HCT116 (cell line): Measurements from ENCODE around the gene IPO11. TPM values are rescaled to one million over a fixed set of nuclear protein-coding genes. Genes with fewer than 3 reads are reported as not detected.

Experiments used
- ATAC-seq: fragments of 200-7000 bp; cut with Tn5 transposase; 2 replicates; pipeline ENCODE4 v1.9.1; 2020; ENCODE audit warnings: mild to moderate bottlenecking, moderate library complexity
- BruUV-seq: library from RNA; stranded (reverse); fragments of 400-500 nt; replicated peaks from 2 replicates; lab custom pipeline; 2021; lab: Mats Ljungman, UMichigan
- CTCF ChIA-PET: fragments of 300-600 bp; sonication (Branson Sonifier 250); formaldehyde crosslinking; loops from one replicate; lab custom pipeline; 2021; ENCODE audit warnings: antibody characterized with exemption; lab: Charles Lee
- POLR2A ChIA-PET: fragments of 300-600, 350-600 bp; sonication (Branson Sonifier 250); formaldehyde crosslinking; loops from one replicate; lab custom pipeline; 2021; ENCODE audit warnings: antibody characterized with exemption; lab: Charles Lee
- RAD21 ChIA-PET, 2 experiments: fragments of 300-600 bp; sonication (Branson Sonifier 250); formaldehyde crosslinking; loops; one replicate each; lab custom pipeline; 2023; ENCODE audit warnings: low total read pairs in 2 of 2; ENCODE audit not compliant: uncharacterized antibody in 2 of 2, unreplicated experiment in 2 of 2, low non-redundant PET in 1 of 2; lab: Charles Lee
- DNase-seq: peaks from one replicate; pipeline ENCODE4 v3.0.0-alpha.2; 2010; ENCODE audit warnings: low read depth, low spot score
- H2AFZ ChIP-seq: fragments of 200-600 bp; shearing (Covaris generic), sonication (generic); 2 replicates; pipeline ENCODE4 v1.6.1; 2017; ENCODE audit warnings: low read depth, mixed run types, mixed read lengths, antibody characterized with exemption, low read length; ENCODE audit not compliant: poor library complexity, severe bottlenecking
- H3K27ac ChIP-seq: 2 replicates; pipeline ENCODE4 v1.5.1; 2012; ENCODE audit warnings: low read depth, low read length
- H3K27me3 ChIP-seq: fragments of 200-600 bp; sonication (generic); 2 replicates; pipeline ENCODE4 v1.6.1; 2016; ENCODE audit warnings: mixed run types, low read length, mixed read lengths; ENCODE audit not compliant: insufficient read depth
- H3K36me3 ChIP-seq, 2 experiments: fragments of 200-500 bp in 1 of 2; fragments of 200-600 bp in 1 of 2; sonication (Bioruptor generic) in 1 of 2; sonication (generic) in 1 of 2; 2 replicates each; pipeline versions ENCODE4 v1.5.1 to v1.6.1; 2014 to 2016; ENCODE audit warnings: low read length in 2 of 2, inconsistent platforms in 1 of 2, mixed read lengths in 1 of 2, mixed run types in 1 of 2; ENCODE audit not compliant: insufficient read depth in 2 of 2, control insufficient read depth in 1 of 2
- H3K4me1 ChIP-seq, 2 experiments: fragments of 200-600 bp in 1 of 2; sonication (generic) in 1 of 2; 2 replicates each; pipeline versions ENCODE4 v1.5.1 to v1.6.1; 2012 to 2017; ENCODE audit warnings: low read length in 2 of 2, inconsistent platforms in 1 of 2, mild to moderate bottlenecking in 1 of 2, mixed read lengths in 1 of 2, mixed run types in 1 of 2, moderate library complexity in 1 of 2; ENCODE audit not compliant: insufficient read depth in 2 of 2, control insufficient read depth in 1 of 2
- H3K4me2 ChIP-seq: fragments of 200-600 bp; sonication (generic); 2 replicates; pipeline ENCODE4 v1.6.1; 2017; ENCODE audit warnings: mixed run types, low read length, mixed read lengths
- H3K4me3 ChIP-seq, 2 experiments: fragments of 200-600 bp in 1 of 2; sonication (generic) in 1 of 2; replicated peaks in 1 of 2; 2 replicates each; pipeline ENCODE4 v1.5.1; 2011 to 2016; ENCODE audit warnings: low read length in 2 of 2, control low read depth in 1 of 2, low read depth in 1 of 2, mild to moderate bottlenecking in 1 of 2, mixed read lengths in 1 of 2, mixed run types in 1 of 2
- H3K79me2 ChIP-seq: fragments of 200-600 bp; sonication (generic); 2 replicates; pipeline ENCODE4 v1.6.1; 2017; ENCODE audit warnings: mild to moderate bottlenecking, mixed run types, low read length, moderate library complexity, mixed read lengths; ENCODE audit not compliant: insufficient read depth
- H3K9ac ChIP-seq: fragments of 200-600 bp; sonication (generic); 2 replicates; pipeline ENCODE4 v1.6.1; 2016; ENCODE audit warnings: low read length, mixed read lengths
- H3K9me2 ChIP-seq: fragments of 200-600 bp; sonication (generic), shearing (Covaris generic); 2 replicates; pipeline ENCODE4 v1.6.1; 2017; ENCODE audit warnings: mixed run types, mild to moderate bottlenecking, moderate library complexity; ENCODE audit not compliant: insufficient read depth
- H3K9me3 ChIP-seq, 2 experiments: fragments of 200-500 bp in 1 of 2; fragments of 200-600 bp in 1 of 2; sonication (Bioruptor generic) in 1 of 2; sonication (generic) in 1 of 2; 2 replicates each; pipeline ENCODE4 v1.6.1; 2014 to 2017; ENCODE audit warnings: low read length in 2 of 2, mixed read lengths in 2 of 2, inconsistent platforms in 1 of 2, low read depth in 1 of 2, mild to moderate bottlenecking in 1 of 2, mixed run types in 1 of 2, moderate library complexity in 1 of 2; ENCODE audit not compliant: control insufficient read depth in 1 of 2, insufficient read depth in 1 of 2
- H4K20me1 ChIP-seq: fragments of 200-600 bp; sonication (generic), shearing (Covaris generic); 2 replicates; pipeline ENCODE4 v1.6.1; 2017; ENCODE audit warnings: mixed run types, mild to moderate bottlenecking, moderate library complexity; ENCODE audit not compliant: insufficient read depth
- CEBPB ChIP-seq: IDR thresholded peaks from 2 replicates; pipeline ENCODE4 v1.6.1; 2012; ENCODE audit warnings: low read depth
- EGR1 ChIP-seq: IDR thresholded peaks from 2 replicates; pipeline ENCODE4 v1.6.1; 2012; ENCODE audit warnings: low read depth
- ELF1 ChIP-seq: IDR thresholded peaks from 2 replicates; pipeline ENCODE4 v1.6.1; 2012; ENCODE audit warnings: low read depth, borderline replicate concordance
- POLR2AphosphoS5 ChIP-seq: IDR thresholded peaks from 2 replicates; pipeline ENCODE4 v1.6.1; 2011; ENCODE audit warnings: mild to moderate bottlenecking, low read depth, low read length, moderate library complexity
- RAD21 ChIP-seq: IDR thresholded peaks from 2 replicates; pipeline ENCODE4 v1.6.1; 2012; ENCODE audit warnings: low read depth, mild to moderate bottlenecking
- SIN3A ChIP-seq: IDR thresholded peaks from 2 replicates; pipeline ENCODE4 v1.6.1; 2012; ENCODE audit warnings: low read depth
- SP1 ChIP-seq: IDR thresholded peaks from 2 replicates; pipeline ENCODE4 v1.6.1; 2012; ENCODE audit warnings: low read depth
- intact Hi-C: fragments of 100-400 bp; cut with micrococcal nuclease; formaldehyde crosslinking; loops from 2 replicates; pipeline ENCODE4 v1.10.0; 2022
- total RNA-seq: library from RNA; stranded (reverse); gene quantifications from one replicate; pipeline ENCODE4 v1.2.1, GENCODE V29; 2021; ENCODE audit not compliant: unreplicated experiment
- TF ChIP-seq, protein P1 (sequence below): IDR thresholded peaks from 2 replicates; pipeline ENCODE4 v1.6.1; 2011; ENCODE audit warnings: mild to moderate bottlenecking, low read length, moderate library complexity; ENCODE audit not compliant: insufficient replicate concordance; ENCODE audit errors: extremely low read depth

IPO11 gene
- total RNA-seq, 1 experiment from 2014 or later = 55.1 TPM

DNA sequence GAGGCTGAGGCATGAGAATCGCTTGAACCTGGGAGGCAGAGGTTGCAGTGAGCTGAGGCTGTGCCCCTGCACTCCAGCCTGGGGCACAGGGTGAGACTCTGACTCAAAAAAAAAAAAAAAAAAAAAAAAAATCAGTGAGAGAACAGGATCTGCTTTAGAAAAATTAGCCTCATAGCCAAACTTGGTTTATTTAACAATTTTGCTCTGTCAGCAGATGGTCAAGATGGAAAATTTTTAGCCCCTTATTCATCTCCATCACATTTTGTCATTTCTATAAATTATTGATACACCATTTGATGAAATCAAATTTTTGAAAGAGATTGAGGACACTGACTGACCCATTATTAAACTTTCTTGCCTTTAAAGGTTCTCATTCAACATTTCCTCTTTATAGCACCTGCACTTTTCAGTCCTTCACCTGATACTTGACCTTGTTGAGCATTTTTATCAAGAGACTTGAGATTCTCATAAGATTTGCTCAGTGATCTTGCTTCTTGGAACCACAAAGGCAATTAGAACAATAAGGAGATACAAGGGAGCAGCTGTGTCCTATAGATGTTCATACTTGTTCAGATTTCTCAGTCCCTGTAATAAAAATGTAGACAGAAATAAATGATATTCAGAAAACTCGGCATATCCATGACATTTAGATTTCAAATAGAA is 204.2 kb downstream of the IPO11 start:
- ChIA-PET POLR2A (no interaction called here), RAD21 (no interaction called here), CTCF (no interaction called here)
- Histone ChIP-seq H3K27me3 (no peaks in the 10 kb centered on the region), H4K20me1 (no peaks in the 10 kb centered on the region; the same call in 1 of the 2 replicates), H3K4me3 (no peak overlapping the region), H3K36me3 (no peaks in the 10 kb centered on the region), H3K79me2 (no peaks in the 10 kb centered on the region), H3K4me2 (no peak overlapping the region), H3K9me3 (no peaks in the 10 kb centered on the region), H2AFZ (no peak overlapping the region), H3K4me1 (no peaks in the 10 kb centered on the region), H3K9ac (no peak overlapping the region), H3K9me2 (no peaks in the 10 kb centered on the region), H3K27ac (no peak overlapping the region)
- TF ChIP-seq RAD21 = no peak
- TF ChIP-seq SP1 = no peak
- intact Hi-C loops = no loop called here
- no peak for DNase-seq
- no peak for ATAC-seq
- BruUV-seq = no TSS peak

DNA sequence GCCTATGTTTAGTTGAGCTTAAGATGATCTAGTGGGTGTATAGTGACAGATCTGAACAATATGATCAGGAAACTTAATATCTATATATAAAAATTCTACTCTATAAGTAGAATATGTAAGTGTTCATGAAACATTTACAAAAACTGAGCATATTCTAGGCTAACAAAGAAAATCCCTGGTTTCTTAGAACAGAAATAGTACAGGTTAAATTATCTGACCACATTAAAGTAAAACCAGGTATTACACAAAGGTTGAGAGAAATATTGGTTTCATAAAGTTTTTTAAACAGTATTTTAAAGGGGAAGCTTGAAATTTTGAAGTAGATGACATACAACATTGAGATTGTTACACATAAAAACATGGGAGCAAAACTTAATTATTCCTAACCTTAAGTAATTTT is 205.4 kb downstream of the IPO11 start:
- CTCF ChIA-PET = no interaction called here
- RAD21 ChIA-PET = no interaction called here

More for the DNA sequence above, 205.4 kb downstream of the IPO11 start:
- Histone ChIP-seq H4K20me1 (no peaks in the 10 kb centered on the region; the same call in 1 of the 2 replicates), H2AFZ (no peak overlapping the region), H3K9ac (no peak overlapping the region), H3K4me2 (no peak overlapping the region), H3K9me3 (no peaks in the 10 kb centered on the region), H3K4me1 (no peaks in the 10 kb centered on the region), H3K27me3 (no peaks in the 10 kb centered on the region), H3K4me3 (no peak overlapping the region), H3K36me3 (no peaks in the 10 kb centered on the region; a peak in 1 of 4 replicates), H3K27ac (no peak overlapping the region), H3K79me2 (no peaks in the 10 kb centered on the region), H3K9me2 (no peaks in the 10 kb centered on the region)
- DNase-seq (no peak), ATAC-seq (no peak)
- TF ChIP-seq SIN3A = no peak
- no peak for TF ChIP-seq EGR1
- TF ChIP-seq POLR2AphosphoS5 = no peak
- TF ChIP-seq ELF1 = no peak
- no peak for TF ChIP-seq SP1
- TF ChIP-seq, protein P1, sequence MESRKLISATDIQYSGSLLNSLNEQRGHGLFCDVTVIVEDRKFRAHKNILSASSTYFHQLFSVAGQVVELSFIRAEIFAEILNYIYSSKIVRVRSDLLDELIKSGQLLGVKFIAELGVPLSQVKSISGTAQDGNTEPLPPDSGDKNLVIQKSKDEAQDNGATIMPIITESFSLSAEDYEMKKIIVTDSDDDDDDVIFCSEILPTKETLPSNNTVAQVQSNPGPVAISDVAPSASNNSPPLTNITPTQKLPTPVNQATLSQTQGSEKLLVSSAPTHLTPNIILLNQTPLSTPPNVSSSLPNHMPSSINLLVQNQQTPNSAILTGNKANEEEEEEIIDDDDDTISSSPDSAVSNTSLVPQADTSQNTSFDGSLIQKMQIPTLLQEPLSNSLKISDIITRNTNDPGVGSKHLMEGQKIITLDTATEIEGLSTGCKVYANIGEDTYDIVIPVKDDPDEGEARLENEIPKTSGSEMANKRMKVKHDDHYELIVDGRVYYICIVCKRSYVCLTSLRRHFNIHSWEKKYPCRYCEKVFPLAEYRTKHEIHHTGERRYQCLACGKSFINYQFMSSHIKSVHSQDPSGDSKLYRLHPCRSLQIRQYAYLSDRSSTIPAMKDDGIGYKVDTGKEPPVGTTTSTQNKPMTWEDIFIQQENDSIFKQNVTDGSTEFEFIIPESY = no peak
- TF ChIP-seq CEBPB = no peak
- BruUV-seq = no TSS peak
- intact Hi-C loops = no loop called here
- POLR2A ChIA-PET = no interaction called here
